ENCODE results near the gene HINT2. TPM values are rescaled to one million over a fixed set of nuclear protein-coding genes. Genes with fewer than 3 reads are reported as not detected.

The HINT2 gene
- total and polyA plus RNA-seq, 11 donors, result 48.7 to 139 (median 57.4) TPM

GRCh38 chr9:35771534-35771933, 43.3 kb downstream of the HINT2 start:
- H3K36me3 ChIP-seq, result no peaks in the 10 kb centered on the region
- H3K27me3 ChIP-seq, result no peaks in the 10 kb centered on the region
- H3K9me3 ChIP-seq, result no peaks in the 10 kb centered on the region
- intact Hi-C loops (cut with DNase I), result no loop called here
- H3K4me1 ChIP-seq, result peaks cover 5 to 29% (median 22%) of the 10 kb centered on the region in 12 donors
- WGBS, 4 donors, result 41 to 65% (median 44%) methylated on average over 1 of the region's 1 CpG
- H3K27ac ChIP-seq, result peak overlapping the region; percentile 0 to 73 (median 52)
- TF ChIP-seq CTCF (IDR thresholded peaks at IDR 0.05) (no peak), POLR2A (IDR thresholded peaks at IDR 0.05) (no peak)
- H3K4me3 ChIP-seq, result no peak overlapping the region
- ATAC-seq (no peak), DNase-seq (no peak)

GRCh38 chr9:35771075-35771433, 43.8 kb downstream of the HINT2 start:
- TF ChIP-seq CTCF (IDR thresholded peaks at IDR 0.05) (no peak), POLR2A (IDR thresholded peaks at IDR 0.05) (no peak)
- DNase-seq (peak in 4 of 5 donors; percentile 36 to 65 (median 54)), ATAC-seq (peak; percentile 88 to 92 (median 90))
- Histone ChIP-seq H3K27ac (peak overlapping the region; percentile 6 to 73 (median 52)), H3K4me1 (peaks cover 5 to 29% (median 22%) of the 10 kb centered on the region in 12 donors), H3K27me3 (no peaks in the 10 kb centered on the region), H3K36me3 (no peaks in the 10 kb centered on the region), H3K4me3 (peak overlapping the region in 1 of 12 donors; percentile 21), H3K9me3 (no peaks in the 10 kb centered on the region)
- intact Hi-C loops (cut with DNase I), result no loop called here
- 2 to 21% (median 5%) methylated on average over 4 of the region's 4 CpGs for WGBS, 4 donors

- Histone ChIP-seq H3K9me3 (no peaks in the 10 kb centered on the region), H3K4me3 (no peak overlapping the region), H3K4me1 (peaks cover 5 to 24% (median 17%) of the 10 kb centered on the region in 12 donors), H3K27me3 (no peaks in the 10 kb centered on the region), H3K27ac (no peak overlapping the region), H3K36me3 (no peaks in the 10 kb centered on the region)
- intact Hi-C loops (cut with DNase I), result no loop called here
- no peak for ATAC-seq
- 96 to 99% (median 97%) methylated on average over 1 of the region's 1 CpG for WGBS, 4 donors
- DNase-seq, result no peak
- no peak for TF ChIP-seq CTCF (IDR thresholded peaks at IDR 0.05)
- TF ChIP-seq POLR2A (IDR thresholded peaks at IDR 0.05), result no peak
Observed at GRCh38 chr9:35769763-35770162, 45.1 kb downstream of the HINT2 start.

- ATAC-seq (no peak), DNase-seq (no peak)
- Histone ChIP-seq H3K27me3 (no peaks in the 10 kb centered on the region), H3K9me3 (no peaks in the 10 kb centered on the region), H3K36me3 (no peaks in the 10 kb centered on the region), H3K4me3 (no peak overlapping the region), H3K4me1 (peaks cover 5 to 24% (median 17%) of the 10 kb centered on the region in 12 donors), H3K27ac (no peak overlapping the region)
- 90 to 96% (median 91%) methylated on average over 1 of the region's 1 CpG for WGBS, 4 donors
- TF ChIP-seq POLR2A (IDR thresholded peaks at IDR 0.05) (no peak), CTCF (IDR thresholded peaks at IDR 0.05) (no peak)
- intact Hi-C loops (cut with DNase I), result no loop called here
Observed at GRCh38 chr9:35767458-35767857, 47.4 kb downstream of the HINT2 start.

Data from heart left ventricle (tissue), 16 donors.